Activated B cell treated with CpG ODN at 0.5 μM for 24 hours (primary cell): ENCODE data around the gene HMCES. TPM values are rescaled to one million over a fixed set of nuclear protein-coding genes. Genes with fewer than 3 reads are reported as not detected.

Source experiments
- ATAC-seq: fragments of 200-7000 bp; cut with Tn5 transposase; one replicate; pipeline ENCODE4 v1.10.0; 2021; ENCODE audit warnings: low read depth, mild to moderate bottlenecking, moderate library complexity
- CTCF ChIA-PET: fragments of 350-600 bp; sonication (Branson Sonifier 250); formaldehyde crosslinking; loops from one replicate; lab custom pipeline; 2021; ENCODE audit warnings: antibody characterized with exemption; lab: Charles Lee
- POLR2A ChIA-PET: fragments of 350-600 bp; sonication (Branson Sonifier 250); formaldehyde crosslinking; loops from one replicate; lab custom pipeline; 2021; ENCODE audit warnings: antibody characterized with exemption; lab: Charles Lee
- DNase-seq: peaks from one replicate; pipeline ENCODE4 v3.0.0; 2022
- H3K27ac Mint-ChIP-seq: one replicate; pipeline ENCODE4 v1.8.0; 2020; ENCODE audit warnings: mixed read lengths
- H3K27me3 Mint-ChIP-seq: one replicate; pipeline ENCODE4 v1.8.0; 2021; ENCODE audit warnings: mixed read lengths
- H3K36me3 Mint-ChIP-seq: one replicate; pipeline ENCODE4 v1.8.0; 2021; ENCODE audit warnings: low read depth, mixed read lengths
- H3K4me1 Mint-ChIP-seq: one replicate; pipeline ENCODE4 v1.8.0; 2021; ENCODE audit warnings: mixed read lengths
- H3K4me3 Mint-ChIP-seq: one replicate; pipeline ENCODE4 v1.8.0; 2020; ENCODE audit warnings: mild to moderate bottlenecking, mixed read lengths
- H3K9me3 Mint-ChIP-seq: one replicate; pipeline ENCODE4 v1.8.0; 2020; ENCODE audit warnings: mixed read lengths
- CTCF ChIP-seq: fragments of 200-600 bp; IDR thresholded peaks from one replicate; pipeline ENCODE4 v1.8.0; 2022; ENCODE audit warnings: antibody characterized with exemption, mild to moderate bottlenecking
- intact Hi-C: fragments of 100-400 bp; cut with micrococcal nuclease; formaldehyde crosslinking; loops from one replicate; pipeline ENCODE4 v1.15.1; 2024
- total RNA-seq: library from RNA; stranded (reverse); gene quantifications from 2 replicates; pipeline ENCODE4 v1.2.3, GENCODE V29; 2022

HMCES gene
- total RNA-seq, 1 donor from 2014 or later = 37.2 TPM

GRCh38 chr3:129280183-129280582 is 1.5 kb downstream of the HMCES start:
- Mint-ChIP-seq H3K4me3 (peak overlapping the region; percentile 91), H3K9me3 (no peaks in the 10 kb centered on the region), H3K4me1 (peaks cover 82% of the 10 kb centered on the region), H3K36me3 (peaks cover 37% of the 10 kb centered on the region), H3K27me3 (peaks cover 3% of the 10 kb centered on the region), H3K27ac (no peak overlapping the region)
- ATAC-seq (no peak), DNase-seq (no peak)
- ChIA-PET POLR2A (interaction anchor here (0.6 to 8.5 kb wide), 8 partner anchors 13 to 623 kb away, joined by 3 to 172 read pairs (median 4); partner anchors contain the start of genes COPG1, IFT122 and MBD4), CTCF (interaction anchor here (0.9 to 4.6 kb wide), 2 partner anchors 34 to 36 kb away, joined by 3 to 21 read pairs; a partner anchor contains a TSS)
- intact Hi-C loops = loop anchor here (10.0 kb wide), 1 partner anchor 1525 kb away; no protein-coding TSS in a partner anchor
- no peak for TF ChIP-seq CTCF

GRCh38 chr3:129281726-129282125 is 3.1 kb downstream of the HMCES start:
- CTCF ChIA-PET = no interaction called here
- POLR2A ChIA-PET = interaction anchor here (8.5 kb wide), 1 partner anchor 33 kb away, joined by 172 read pairs; a partner anchor contains a TSS
- TF ChIP-seq CTCF = no peak
- peaks cover 32% of the 10 kb centered on the region for H3K36me3 Mint-ChIP-seq
- peak overlapping the region; percentile 84 for H3K27ac Mint-ChIP-seq
- no peaks in the 10 kb centered on the region for H3K9me3 Mint-ChIP-seq
- DNase-seq (no peak), ATAC-seq (no peak)
- intact Hi-C loops = loop anchor here (1.0 to 10.0 kb wide), 4 partner anchors 48 to 1527 kb away; partner anchors contain the start of gene IFT122
- peaks cover 7% of the 10 kb centered on the region for H3K27me3 Mint-ChIP-seq
- peak overlapping the region; percentile 65 for H3K4me3 Mint-ChIP-seq
- peaks cover 67% of the 10 kb centered on the region for H3K4me1 Mint-ChIP-seq

GRCh38 chr3:129282727-129283327 is 4.2 kb downstream of the HMCES start:
- peaks cover 7% of the 10 kb centered on the region for H3K27me3 Mint-ChIP-seq
- no peaks in the 10 kb centered on the region for H3K9me3 Mint-ChIP-seq
- DNase-seq (no peak), ATAC-seq (peak; percentile 40)
- H3K4me3 Mint-ChIP-seq = peak overlapping the region; percentile 65
- H3K4me1 Mint-ChIP-seq = peaks cover 56% of the 10 kb centered on the region
- CTCF ChIA-PET = interaction anchor here (0.9 to 2.3 kb wide), 5 partner anchors 10 to 313 kb away, joined by 3 to 32 read pairs (median 4); a partner anchor contains a TSS
- intact Hi-C loops = loop anchor here (1.0 to 10.0 kb wide), 8 partner anchors 8 to 1528 kb away; partner anchors contain the start of gene IFT122
- H3K27ac Mint-ChIP-seq = peak overlapping the region; percentile 84
- peaks cover 29% of the 10 kb centered on the region for H3K36me3 Mint-ChIP-seq
- no peak for TF ChIP-seq CTCF
- POLR2A ChIA-PET = interaction anchor here (0.7 to 8.5 kb wide), 14 partner anchors 9 to 162 kb away, joined by 3 to 172 read pairs (median 5); partner anchors contain the start of genes CNBP, IFT122 and MBD4

GRCh38 chr3:129286081-129286480 is 7.4 kb downstream of the HMCES start:
- ChIA-PET POLR2A (no interaction called here), CTCF (no interaction called here)
- intact Hi-C loops = loop anchor here (10.0 kb wide), 1 partner anchor 1531 kb away; no protein-coding TSS in a partner anchor
- DNase-seq (no peak), ATAC-seq (no peak)
- no peak for TF ChIP-seq CTCF
- H3K4me3 Mint-ChIP-seq = no peak overlapping the region
- no peaks in the 10 kb centered on the region for H3K9me3 Mint-ChIP-seq
- H3K4me1 Mint-ChIP-seq = peaks cover 34% of the 10 kb centered on the region
- H3K27me3 Mint-ChIP-seq = peaks cover 7% of the 10 kb centered on the region
- H3K36me3 Mint-ChIP-seq = peaks cover 36% of the 10 kb centered on the region
- H3K27ac Mint-ChIP-seq = no peak overlapping the region

GRCh38 chr3:129288446-129288845 is 9.8 kb downstream of the HMCES start:
- ChIA-PET CTCF (no interaction called here), POLR2A (interaction anchor here (2.7 kb wide), 1 partner anchor 27 kb away, joined by 8 read pairs; a partner anchor contains a TSS)
- TF ChIP-seq CTCF = no peak
- Mint-ChIP-seq H3K27me3 (peaks cover 7% of the 10 kb centered on the region), H3K4me3 (no peak overlapping the region), H3K4me1 (peaks cover 10% of the 10 kb centered on the region), H3K27ac (no peak overlapping the region), H3K36me3 (peaks cover 52% of the 10 kb centered on the region), H3K9me3 (no peaks in the 10 kb centered on the region)
- intact Hi-C loops = loop anchor here (10.0 kb wide), 1 partner anchor 1534 kb away; no protein-coding TSS in a partner anchor
- DNase-seq (no peak), ATAC-seq (no peak)
